H4 (cell line): Measurements from ENCODE around the gene POLR2C. TPM values are rescaled to one million over a fixed set of nuclear protein-coding genes. Genes with fewer than 3 reads are reported as not detected.
A peak's percentile ranks its signal among the peaks of the same experiment; 100 is the strongest.
"Not testable (repeated sequence)": the region's sequence is repeated elsewhere in the genome, so short reads cannot be mapped to it uniquely, and the experiment has no call there.

Source experiments
- DNase-seq: peaks from one replicate; pipeline ENCODE4 v3.0.0-alpha.2; 2015; ENCODE audit warnings: low spot score
- total RNA-seq: library from RNA; depleted of rRNA; stranded (reverse); fragments of >200 nt; shearing (Covaris generic); gene quantifications from 2 replicates; pipeline ENCODE4 v1.2.3, GENCODE V29; 2014

POLR2C gene
- total RNA-seq, 1 experiment from 2014 or later = 201 TPM

- DNase-seq = peak; percentile 75
Observed at GRCh38 chr16:57479205-57479975, 16.9 kb downstream of the POLR2C start.

- peak; percentile 39 for DNase-seq
Observed at GRCh38 chr16:57479976-57480753, 17.7 kb downstream of the POLR2C start.

DNA sequence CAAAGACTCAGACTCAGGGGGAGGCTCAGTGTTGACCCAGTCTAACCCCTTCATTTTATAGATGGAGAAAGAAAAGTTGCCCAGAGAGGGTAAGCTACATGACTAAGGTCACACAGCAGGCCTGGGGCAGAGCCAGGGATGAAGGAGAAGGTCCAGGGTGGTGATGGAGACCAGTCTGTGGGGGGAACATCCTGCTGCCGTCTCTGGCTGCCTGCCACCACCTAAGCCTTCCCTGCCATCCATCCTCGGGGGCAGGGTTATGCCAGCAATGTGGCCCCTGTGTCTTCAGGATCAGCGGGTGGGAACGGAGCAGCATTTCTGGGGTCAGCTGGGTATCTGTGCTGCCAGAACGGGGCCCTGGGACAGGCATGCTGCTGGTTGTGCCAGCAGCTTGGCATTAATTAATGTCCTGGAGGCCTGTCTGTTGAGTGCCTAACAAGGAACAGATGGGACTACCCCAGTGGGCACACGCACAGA is 18.3 kb downstream of the POLR2C start:
- no peak for DNase-seq

DNA sequence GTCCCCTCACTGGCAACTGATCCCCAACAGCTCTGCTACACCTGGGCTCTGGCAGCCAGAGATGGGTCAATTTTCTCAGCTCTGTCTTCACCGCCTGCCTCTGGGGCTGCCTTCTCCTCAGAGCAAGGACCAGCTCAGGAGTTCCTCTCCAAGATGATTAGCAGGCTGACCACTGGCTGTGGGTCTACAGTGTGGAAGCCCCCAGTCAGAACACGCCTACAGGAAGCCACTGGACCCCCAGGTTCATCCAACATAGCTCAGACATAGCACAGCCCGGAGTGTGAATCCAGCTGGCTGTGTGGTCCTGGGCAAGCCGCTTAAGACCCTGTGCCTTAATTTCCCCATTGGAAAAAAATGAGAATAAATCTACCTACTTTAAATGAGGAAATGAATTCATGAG is 18.9 kb downstream of the POLR2C start:
- no peak for DNase-seq

DNA sequence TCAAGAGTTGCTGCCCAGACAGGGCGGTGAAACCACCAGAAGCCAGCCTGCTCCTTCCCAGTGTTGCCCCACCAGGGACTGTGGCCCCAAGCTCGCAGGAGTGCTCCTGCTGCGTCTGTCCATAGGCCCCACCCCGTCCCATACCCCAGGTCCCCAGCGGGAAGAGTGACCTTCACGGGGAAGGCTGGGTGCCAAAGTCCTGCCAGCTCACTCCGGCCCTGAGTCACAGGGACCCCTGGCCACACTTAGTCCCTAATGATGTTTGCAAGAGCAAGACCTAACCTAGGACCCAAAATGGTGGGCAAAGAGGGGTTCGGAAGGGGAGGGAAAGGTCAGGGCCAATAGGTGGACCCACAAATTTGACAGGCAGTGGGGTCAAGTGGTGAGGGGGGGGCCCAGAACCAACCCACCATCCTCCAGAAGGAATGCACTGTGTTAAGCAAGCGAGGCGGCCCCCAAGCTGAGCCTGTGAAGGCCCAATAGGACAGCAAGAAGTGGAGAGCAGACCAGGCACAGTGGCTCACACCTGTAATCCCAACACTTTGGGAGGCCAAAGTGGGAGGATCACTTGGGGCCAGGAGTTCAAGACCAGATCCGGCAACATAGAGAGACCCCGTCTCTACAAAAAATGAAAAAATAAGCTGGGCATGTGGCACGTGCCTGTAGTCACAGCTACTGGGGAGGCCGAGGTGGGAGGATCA is 20.5 kb downstream of the POLR2C start:
- no peak for DNase-seq

GRCh38 chr16:57483725-57484514 is 21.4 kb downstream of the POLR2C start:
- no peak for DNase-seq

GRCh38 chr16:57484515-57485005 is 22.1 kb downstream of the POLR2C start:
- no peak for DNase-seq

- no peak for DNase-seq
Observed at GRCh38 chr16:57485091-57485915, 22.8 kb downstream of the POLR2C start.

DNA sequence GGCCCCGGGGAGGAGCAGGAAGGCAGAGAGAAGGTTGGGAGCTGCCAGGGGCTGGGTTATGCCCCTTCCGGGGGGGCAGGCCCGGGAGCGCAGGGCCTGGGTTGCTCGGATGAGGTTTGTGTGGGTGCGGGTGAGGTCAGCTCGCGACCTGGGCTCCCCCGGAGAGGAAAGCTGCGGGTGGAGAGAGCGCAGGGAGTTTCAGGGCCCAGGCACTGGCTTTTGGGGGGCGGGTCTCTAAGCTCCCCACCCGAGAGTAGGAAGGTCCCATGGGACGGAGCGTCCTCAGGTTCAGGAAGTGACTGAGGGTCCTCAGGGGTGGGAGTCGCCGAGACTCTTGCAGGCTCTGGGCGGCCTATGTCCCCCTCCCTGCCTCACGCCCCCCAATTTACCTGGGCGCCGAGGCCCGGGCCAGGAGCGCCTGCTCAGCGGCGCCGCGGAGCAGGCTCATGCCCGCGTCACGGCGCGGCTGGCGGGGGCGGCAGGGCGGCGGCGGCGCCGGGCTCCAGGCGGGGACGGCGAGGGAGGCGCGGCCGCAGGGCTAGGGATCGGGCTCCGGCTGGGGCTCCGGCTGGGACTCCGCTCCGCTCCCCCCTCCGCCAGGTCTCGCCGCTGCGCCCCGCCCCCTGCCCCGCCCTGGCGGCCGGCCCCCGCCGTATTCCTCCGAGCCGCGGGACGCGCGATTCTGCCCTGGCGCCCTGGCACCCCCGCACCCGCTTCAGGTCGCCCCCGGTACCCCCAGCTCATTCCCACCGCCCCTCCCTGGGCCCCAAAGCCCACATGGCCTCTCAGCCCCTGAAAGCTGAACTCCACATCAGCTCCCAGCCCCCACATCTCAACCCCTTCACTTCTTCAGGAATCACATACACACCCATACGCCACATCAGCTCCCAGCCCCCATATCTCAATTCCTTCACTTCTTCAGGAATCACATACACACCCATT is 23.7 kb downstream of the POLR2C start, which contains the start of gene DOK4:
TSS of gene DOK4 (minus strand) at position 578 of the 942 bp plus-strand sequence. CDS start 6,986 bp downstream, outside the sequence.
- DNase-seq = peak; percentile 46

DNA sequence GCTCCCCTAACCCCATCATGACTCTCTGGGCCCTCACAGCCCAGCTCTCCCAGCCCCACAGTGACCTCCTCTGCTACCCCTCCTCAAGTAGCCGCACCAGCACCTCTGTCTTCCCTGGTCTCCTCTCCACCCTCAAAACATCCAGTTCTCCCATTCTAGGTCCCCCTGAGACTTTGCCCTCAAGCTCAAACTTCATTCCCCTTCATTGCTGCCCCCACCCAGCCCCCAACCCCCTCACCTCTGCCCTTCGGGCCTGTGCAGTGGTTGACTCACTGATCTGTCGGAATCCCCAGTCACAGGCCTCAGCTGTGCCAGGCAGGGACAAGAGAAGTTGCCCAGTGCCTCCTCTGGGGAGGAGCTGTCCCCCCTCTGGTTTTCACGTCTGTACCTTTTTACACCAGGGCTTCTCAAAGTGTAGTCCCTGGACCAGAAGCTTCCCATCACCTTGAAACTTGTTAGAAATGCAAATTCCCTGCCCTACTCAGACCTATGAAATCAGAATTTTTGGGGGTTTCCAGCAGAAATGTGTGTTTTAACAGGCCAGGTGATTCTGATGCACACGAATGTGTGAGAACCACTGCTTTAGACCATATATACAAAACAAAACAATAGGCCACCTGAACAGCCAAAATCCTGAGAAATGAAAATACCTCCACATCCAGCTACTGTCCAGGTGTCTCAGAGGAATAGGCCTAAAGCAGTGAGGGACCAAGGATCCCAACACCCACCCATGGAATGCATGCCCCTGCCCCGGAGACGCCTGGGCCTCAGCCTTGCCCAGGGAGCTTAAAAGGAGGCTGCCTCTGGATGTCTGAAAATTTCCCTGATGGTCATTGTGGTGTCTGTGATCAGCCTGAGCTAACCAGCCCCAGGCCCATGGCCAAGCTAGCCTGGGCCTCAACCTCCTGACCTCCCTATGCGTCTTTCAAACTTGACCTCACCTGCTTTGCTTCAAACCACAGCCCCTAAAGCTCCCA is 24.7 kb downstream of the POLR2C start:
- no peak for DNase-seq

GRCh38 chr16:57489229-57489628 is 26.8 kb downstream of the POLR2C start:
- no peak for DNase-seq

DNA sequence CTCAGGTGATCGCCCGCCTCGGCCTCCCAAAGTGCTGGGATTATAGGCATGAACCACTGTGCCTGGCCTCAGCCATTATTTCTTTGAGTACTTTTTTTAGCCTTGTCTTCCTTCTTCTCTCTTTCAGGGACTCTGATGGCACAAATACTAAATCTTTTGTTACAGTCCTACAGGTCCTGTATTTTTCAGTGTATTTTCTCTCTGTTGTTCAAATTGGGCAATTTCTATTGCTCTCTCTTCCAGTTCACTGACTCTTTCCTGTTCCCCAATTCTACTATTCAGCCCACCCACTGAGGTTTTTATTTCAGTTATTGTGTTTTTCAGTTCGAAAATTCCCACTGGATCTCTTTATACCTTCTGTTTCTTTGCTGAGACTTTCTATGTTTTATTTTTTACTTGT is 31.3 kb downstream of the POLR2C start:
- DNase-seq = no peak

DNA sequence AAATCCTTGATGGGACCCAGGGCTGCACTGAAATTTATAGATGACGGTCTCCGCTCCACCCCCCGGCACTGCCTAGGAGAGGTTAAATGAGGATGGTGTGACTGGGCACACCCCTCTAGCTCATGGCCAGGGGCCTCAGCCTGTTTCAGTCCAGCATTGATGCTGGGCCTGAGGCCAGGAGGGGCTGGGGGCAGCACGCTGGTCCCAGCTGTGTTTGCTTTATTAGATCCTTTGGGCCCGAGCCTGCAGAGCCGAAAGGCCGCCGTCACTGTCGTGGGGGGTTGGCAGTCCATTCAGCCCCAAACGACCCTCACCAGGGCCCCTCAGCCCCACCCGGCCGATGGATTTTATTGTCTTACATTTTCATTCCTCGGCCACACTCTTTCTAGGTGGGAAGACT is 34.6 kb downstream of the POLR2C start:
- DNase-seq = no peak

DNA sequence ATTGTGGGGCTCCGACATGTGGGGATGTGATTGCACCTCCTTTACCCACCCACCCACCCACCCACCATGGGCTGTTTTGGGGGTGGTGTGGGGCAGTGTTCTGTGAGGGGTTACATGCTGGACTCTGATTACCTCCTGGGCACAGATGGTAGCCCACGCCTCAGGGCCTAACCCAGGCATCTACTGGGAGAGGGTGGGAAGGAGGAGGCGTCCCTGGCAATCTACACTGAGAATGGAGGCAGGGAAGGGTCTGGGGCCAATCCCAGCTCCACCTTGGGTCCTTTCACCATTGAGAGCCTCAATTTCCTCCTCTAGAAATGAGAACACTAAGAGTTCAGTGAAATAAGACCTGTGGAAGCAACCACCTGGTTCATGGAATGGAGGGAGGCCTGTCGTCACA is 35.6 kb downstream of the POLR2C start:
- no peak for DNase-seq

DNA sequence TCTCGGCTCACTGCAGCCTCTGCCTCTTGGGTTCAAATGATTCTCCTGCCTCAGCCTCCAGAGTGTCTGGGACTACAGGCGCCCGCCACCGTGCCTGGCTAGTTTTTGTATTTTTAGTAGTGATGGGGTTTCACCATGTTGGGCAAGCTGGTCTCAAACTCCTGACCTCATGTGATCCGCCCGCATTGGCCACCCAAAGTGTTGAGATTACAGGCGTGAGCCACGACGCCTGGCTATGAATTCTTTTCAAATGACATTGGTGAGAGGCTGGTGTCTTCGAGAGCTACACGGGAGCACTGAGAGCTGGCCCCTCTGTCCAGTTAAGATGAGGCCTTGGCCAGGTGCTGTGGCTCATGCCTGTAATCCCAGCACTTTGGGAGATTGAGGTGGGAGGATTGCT is 37.5 kb downstream of the POLR2C start:
- not testable (repeated sequence) for DNase-seq

GRCh38 chr16:57500578-57501111 is 38.2 kb downstream of the POLR2C start:
- DNase-seq = no peak

DNA sequence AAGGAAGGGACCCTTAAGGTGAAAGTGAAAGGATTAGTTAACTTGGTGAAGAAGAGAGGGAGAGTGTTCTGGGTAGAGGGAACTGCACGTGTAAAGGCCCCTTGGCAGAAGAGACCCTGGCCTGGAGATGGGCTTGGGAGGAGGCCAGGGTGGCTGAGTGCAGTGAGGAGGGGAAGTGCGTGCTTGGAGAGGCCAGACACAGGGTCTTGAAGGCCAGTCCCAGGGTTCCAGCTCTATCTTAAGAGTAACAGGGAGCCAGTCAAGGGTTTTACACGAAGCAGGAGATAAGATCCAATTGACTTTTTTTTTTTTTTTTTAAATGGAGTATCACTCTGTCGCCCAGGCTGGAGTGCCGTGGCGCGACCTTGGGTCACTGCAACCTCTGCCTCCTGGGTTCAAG is 39.0 kb downstream of the POLR2C start:
- DNase-seq = no peak
